A673 (cell line): ENCODE data around the gene VANGL1.

Experiments used
- EZH2 ChIP-seq: fragments of 200-600 bp; sonication (generic); IDR thresholded peaks from 2 replicates; pipeline ENCODE4 v1.6.1; 2017; ENCODE audit warnings: borderline replicate concordance, low read depth, mild to moderate bottlenecking, mixed read lengths, antibody characterized with exemption, low read length; ENCODE audit not compliant: poor library complexity, severe bottlenecking
- TF ChIP-seq, protein P1 (sequence below): fragments of 300-800, 200-600 bp; sonication (generic); conservative IDR thresholded peaks from 2 replicates; pipeline ENCODE4 v1.5.1; 2017; ENCODE audit warnings: low read depth, mild to moderate bottlenecking, antibody characterized with exemption, low read length, moderate library complexity, mixed read lengths

DNA sequence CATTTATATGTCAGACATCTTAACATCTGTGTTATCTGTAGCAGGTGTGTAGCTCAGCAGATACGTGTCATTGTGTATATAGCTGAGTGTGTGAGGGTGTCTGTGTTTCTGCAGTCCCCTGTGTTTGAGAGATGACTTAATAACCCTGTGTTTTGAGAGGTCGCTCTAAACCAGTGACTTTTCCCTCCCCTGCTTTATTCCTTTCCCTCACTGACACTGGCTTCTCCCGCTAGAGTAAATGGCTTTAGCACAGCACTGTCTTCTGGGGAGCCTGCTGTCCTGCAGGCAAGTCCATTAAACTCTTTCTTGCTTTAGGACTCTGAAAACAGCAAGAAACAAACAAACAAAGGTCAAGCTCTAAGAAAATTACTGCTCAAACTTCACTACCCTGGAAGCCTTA lies 53.0 kb downstream of the VANGL1 start:
- TF ChIP-seq, protein P1, sequence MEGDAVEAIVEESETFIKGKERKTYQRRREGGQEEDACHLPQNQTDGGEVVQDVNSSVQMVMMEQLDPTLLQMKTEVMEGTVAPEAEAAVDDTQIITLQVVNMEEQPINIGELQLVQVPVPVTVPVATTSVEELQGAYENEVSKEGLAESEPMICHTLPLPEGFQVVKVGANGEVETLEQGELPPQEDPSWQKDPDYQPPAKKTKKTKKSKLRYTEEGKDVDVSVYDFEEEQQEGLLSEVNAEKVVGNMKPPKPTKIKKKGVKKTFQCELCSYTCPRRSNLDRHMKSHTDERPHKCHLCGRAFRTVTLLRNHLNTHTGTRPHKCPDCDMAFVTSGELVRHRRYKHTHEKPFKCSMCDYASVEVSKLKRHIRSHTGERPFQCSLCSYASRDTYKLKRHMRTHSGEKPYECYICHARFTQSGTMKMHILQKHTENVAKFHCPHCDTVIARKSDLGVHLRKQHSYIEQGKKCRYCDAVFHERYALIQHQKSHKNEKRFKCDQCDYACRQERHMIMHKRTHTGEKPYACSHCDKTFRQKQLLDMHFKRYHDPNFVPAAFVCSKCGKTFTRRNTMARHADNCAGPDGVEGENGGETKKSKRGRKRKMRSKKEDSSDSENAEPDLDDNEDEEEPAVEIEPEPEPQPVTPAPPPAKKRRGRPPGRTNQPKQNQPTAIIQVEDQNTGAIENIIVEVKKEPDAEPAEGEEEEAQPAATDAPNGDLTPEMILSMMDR = no peak
- no peak for TF ChIP-seq EZH2
